H1 (cell line): ENCODE results near the gene NR1I2. TPM values are rescaled to one million over a fixed set of nuclear protein-coding genes. Genes with fewer than 3 reads are reported as not detected.

ENCODE experiments used
- CTCF ChIA-PET: fragments of 300-600 bp; sonication (Branson Sonifier 250); formaldehyde crosslinking; loops from one replicate; lab custom pipeline; 2021; ENCODE audit not compliant: partially characterized antibody; lab: Charles Lee
- POLR2A ChIA-PET: fragments of 300-600 bp; sonication (Branson Sonifier 250); formaldehyde crosslinking; loops from one replicate; lab custom pipeline; 2021; ENCODE audit warnings: inconsistent platforms; ENCODE audit not compliant: partially characterized antibody; lab: Charles Lee
- DNase-seq, 2 experiments: peaks; one replicate each; pipeline versions ENCODE4 v3.0.0 to v3.0.0-alpha.2; 2010 to 2022; ENCODE audit warnings: low spot score in 2 of 2, low read depth in 1 of 2, mixed read lengths in 1 of 2
- FAIRE-seq: peaks from 2 replicates; lab custom pipeline; 2011; peaks lifted over from hg19 to GRCh38; lab: Jason Lieb, UNC
- H2AFZ ChIP-seq: 2 replicates; pipeline ENCODE4 v1.8.1; 2012; ENCODE audit warnings: low read length, inconsistent platforms
- H2AK5ac ChIP-seq: 2 replicates; pipeline ENCODE4 v1.6.1; 2013; ENCODE audit warnings: low read depth, low read length
- H2BK120ac ChIP-seq: replicated peaks from 2 replicates; pipeline ENCODE3; 2013; ENCODE audit warnings: low read depth, low read length, inconsistent platforms
- H2BK12ac ChIP-seq: 2 replicates; pipeline ENCODE4 v1.6.1; 2013; ENCODE audit warnings: low read depth, low read length
- H2BK15ac ChIP-seq: 2 replicates; pipeline ENCODE4 v1.6.1; 2013; ENCODE audit warnings: low read length
- H2BK20ac ChIP-seq: 2 replicates; pipeline ENCODE4 v1.6.1; 2013; ENCODE audit warnings: low read length
- H2BK5ac ChIP-seq: 2 replicates; pipeline ENCODE4 v1.6.1; 2013; ENCODE audit warnings: low read depth, low read length
- H3K14ac ChIP-seq: 2 replicates; pipeline ENCODE4 v1.6.1; 2013; ENCODE audit warnings: inconsistent platforms; ENCODE audit not compliant: insufficient read length
- H3K18ac ChIP-seq: 2 replicates; pipeline ENCODE4 v1.6.1; 2013; ENCODE audit warnings: low read length; ENCODE audit errors: extremely low read depth
- H3K23ac ChIP-seq: 2 replicates; pipeline ENCODE4 v1.6.1; 2013; ENCODE audit warnings: inconsistent platforms; ENCODE audit not compliant: insufficient read length
- H3K23me2 ChIP-seq: 2 replicates; pipeline ENCODE4 v1.6.1; 2013; ENCODE audit warnings: low read depth, low read length
- H3K27ac ChIP-seq: 2 replicates; pipeline ENCODE4 v1.6.1; 2011; ENCODE audit warnings: low read depth, low read length, inconsistent platforms
- H3K27me3 ChIP-seq, 4 experiments: replicated peaks in 1 of 4; 1 replicate in 1 of 4; 2 replicates in 3 of 4; pipeline versions ENCODE4 v1.6.1 to v1.8.1; 2011 to 2013; ENCODE audit warnings: low read length in 3 of 4, mild to moderate bottlenecking in 3 of 4, inconsistent platforms in 2 of 4, mixed read lengths in 2 of 4, moderate library complexity in 1 of 4; ENCODE audit not compliant: control insufficient read depth in 3 of 4, insufficient read depth in 3 of 4; ENCODE audit errors: extremely low read depth in 1 of 4
- H3K36me3 ChIP-seq, 4 experiments: 2 replicates each; pipeline versions ENCODE4 v1.6.1 to v1.8.1; 2011 to 2013; ENCODE audit warnings: mild to moderate bottlenecking in 4 of 4, low read length in 3 of 4, moderate library complexity in 2 of 4, control low read depth in 1 of 4, inconsistent platforms in 1 of 4; ENCODE audit not compliant: insufficient read depth in 4 of 4, control insufficient read depth in 2 of 4
- H3K4ac ChIP-seq: replicated peaks from 2 replicates; pipeline ENCODE3; 2013; ENCODE audit warnings: low read length, low read depth, mixed read lengths, inconsistent platforms; ENCODE audit not compliant: insufficient read length
- H3K4me1 ChIP-seq, 4 experiments: replicated peaks in 1 of 4; 1 replicate in 1 of 4; 2 replicates in 3 of 4; pipeline versions ENCODE4 v1.6.1 to v1.8.1; 2011 to 2013; ENCODE audit warnings: low read length in 3 of 4, inconsistent platforms in 2 of 4, mixed read lengths in 1 of 4; ENCODE audit not compliant: insufficient read depth in 4 of 4, control insufficient read depth in 3 of 4
- H3K4me2 ChIP-seq, 2 experiments: 2 replicates each; pipeline versions ENCODE4 v1.6.1 to v1.8.1; 2011 to 2013; ENCODE audit warnings: low read depth in 2 of 2, low read length in 2 of 2, control low read depth in 1 of 2, inconsistent platforms in 1 of 2, mild to moderate bottlenecking in 1 of 2; ENCODE audit not compliant: insufficient read depth in 1 of 2
- H3K4me3 ChIP-seq, 4 experiments: fragments of 200-600, 300-600 bp in 1 of 4; sonication (generic), shearing (Covaris generic), sonication (Bioruptor Twin) in 1 of 4; 2 replicates each; pipeline versions ENCODE4 v1.5.1 to v1.8.1; 2011 to 2016; ENCODE audit warnings: low read length in 4 of 4, low read depth in 3 of 4, control low read depth in 2 of 4, inconsistent platforms in 2 of 4, mild to moderate bottlenecking in 2 of 4, mixed read lengths in 1 of 4, moderate library complexity in 1 of 4; ENCODE audit not compliant: insufficient read depth in 2 of 4; ENCODE audit errors: extremely low read depth in 1 of 4
- H3K56ac ChIP-seq: replicated peaks from 2 replicates; pipeline ENCODE3; 2013; ENCODE audit warnings: low read depth, mild to moderate bottlenecking, mixed read lengths, low read length, inconsistent platforms; ENCODE audit not compliant: insufficient read length
- H3K79me1 ChIP-seq: 2 replicates; pipeline ENCODE4 v1.6.1; 2013; ENCODE audit warnings: low read depth, low read length, control low read depth
- H3K79me2 ChIP-seq, 2 experiments: 2 replicates each; pipeline versions ENCODE4 v1.6.1 to v1.8.1; 2012 to 2013; ENCODE audit warnings: low read length in 2 of 2, mild to moderate bottlenecking in 2 of 2, inconsistent platforms in 1 of 2; ENCODE audit not compliant: insufficient read depth in 2 of 2, control insufficient read depth in 1 of 2
- H3K9ac ChIP-seq, 4 experiments: replicated peaks in 1 of 4; 1 replicate in 1 of 4; 2 replicates in 3 of 4; pipeline versions ENCODE4 v1.6.1 to v1.8.1; 2011 to 2013; ENCODE audit warnings: low read depth in 3 of 4, low read length in 3 of 4, control low read depth in 2 of 4, mild to moderate bottlenecking in 2 of 4, moderate library complexity in 2 of 4, inconsistent platforms in 1 of 4; ENCODE audit errors: extremely low read depth in 1 of 4
- H3K9me3 ChIP-seq, 2 experiments: 2 replicates each; pipeline versions ENCODE4 v1.6.1 to v1.8.1; 2012 to 2013; ENCODE audit warnings: mild to moderate bottlenecking in 2 of 2, moderate library complexity in 2 of 2, control low read depth in 1 of 2, inconsistent platforms in 1 of 2, low read depth in 1 of 2, low read length in 1 of 2, mixed read lengths in 1 of 2; ENCODE audit not compliant: insufficient read depth in 2 of 2
- H4K20me1 ChIP-seq, 2 experiments: replicated peaks in 1 of 2; 2 replicates each; pipeline versions ENCODE3 to v1.8.1; 2011 to 2013; ENCODE audit warnings: inconsistent platforms in 2 of 2, low read length in 2 of 2, mild to moderate bottlenecking in 1 of 2; ENCODE audit not compliant: insufficient read depth in 2 of 2, control insufficient read depth in 1 of 2
- H4K5ac ChIP-seq: 2 replicates; pipeline ENCODE4 v1.6.1; 2013; ENCODE audit warnings: low read length, low read depth, mixed read lengths, inconsistent platforms; ENCODE audit not compliant: insufficient read length
- H4K8ac ChIP-seq: 2 replicates; pipeline ENCODE4 v1.8.0; 2013; ENCODE audit warnings: mild to moderate bottlenecking, moderate library complexity, low read length, inconsistent platforms; ENCODE audit not compliant: insufficient read depth; ENCODE audit errors: extremely low read depth
- H4K91ac ChIP-seq: replicated peaks from 2 replicates; pipeline ENCODE3; 2013; ENCODE audit warnings: low read length, mixed read lengths, inconsistent platforms; ENCODE audit not compliant: insufficient read length
- E2F6 ChIP-seq: IDR thresholded peaks from 2 replicates; pipeline ENCODE4 v1.6.1; 2012; ENCODE audit warnings: inconsistent platforms
- JUN ChIP-seq: IDR thresholded peaks from 2 replicates; pipeline ENCODE4 v1.6.1; 2011; ENCODE audit warnings: low read depth, mild to moderate bottlenecking, improper control_type of control experiment, low read length
- KDM1A ChIP-seq: fragments of 200-600, 300-600 bp; sonication (generic); IDR thresholded peaks from 2 replicates; pipeline ENCODE4 v1.7.1; 2016; ENCODE audit warnings: mild to moderate bottlenecking, low read length, borderline replicate concordance
- PHF8 ChIP-seq: fragments of 200-600 bp; sonication (generic); conservative IDR thresholded peaks from 2 replicates; pipeline ENCODE4 v1.7.1; 2012; ENCODE audit warnings: low read depth, mild to moderate bottlenecking, inconsistent platforms, low read length, moderate library complexity
- POLR2AphosphoS5 ChIP-seq: IDR thresholded peaks from 2 replicates; pipeline ENCODE4 v1.6.1; 2011; ENCODE audit warnings: low read depth, low read length
- SIN3A ChIP-seq, 2 experiments: IDR thresholded peaks in 1 of 2; conservative IDR thresholded peaks in 1 of 2; 2 replicates each; pipeline ENCODE4 v1.6.1; 2011 to 2012; ENCODE audit warnings: low read length in 2 of 2, improper control_type of control experiment in 1 of 2, low read depth in 1 of 2, mild to moderate bottlenecking in 1 of 2
- SP1 ChIP-seq: IDR thresholded peaks from 2 replicates; pipeline ENCODE4 v1.6.1; 2011; ENCODE audit warnings: low read depth, low read length
- SRF ChIP-seq: IDR thresholded peaks from 2 replicates; pipeline ENCODE4 v1.6.1; 2011; ENCODE audit warnings: mild to moderate bottlenecking, low read depth, low read length, moderate library complexity
- TEAD4 ChIP-seq: IDR thresholded peaks from 2 replicates; pipeline ENCODE4 v1.6.1; 2012; ENCODE audit warnings: low read depth, low read length, inconsistent platforms, mixed read lengths
- polyA plus RNA-seq, 7 experiments: library from polyadenylated mRNA; depleted of rRNA in 3 of 7; stranded (reverse) in 5 of 7; unstranded in 2 of 7; fragments of >200 nt in 5 of 7; fragments of 200-250 nt in 2 of 7; gene quantifications; 1 replicate in 5 of 7; 2 replicates in 1 of 7; 4 replicates in 1 of 7; pipeline versions ENCODE4 v1.2.1 to v1.2.3, GENCODE V29; 2011 to 2013; ENCODE audit warnings: missing spikeins in 2 of 7, mixed read lengths in 2 of 7
- total RNA-seq: library from RNA; stranded (reverse); fragmentation: NEBNext Ultra II Directional; extraction: Animal tissue kit (Norgen Biotek cat#: 25700); gene quantifications from 2 replicates; pipeline ENCODE4 v1.2.1, GENCODE V29; 2021

NR1I2 gene
- total and polyA plus RNA-seq, 2 of the 8 experiments (the other 6 are each of a cell fraction or from before 2014, with no cell fraction given) = 0.28 to 1.8 TPM

- no peak overlapping the region for H4K91ac ChIP-seq
- no peak overlapping the region for H3K4me3 ChIP-seq
- no peak overlapping the region for H2BK120ac ChIP-seq
- no peak overlapping the region for H4K5ac ChIP-seq
- no peak for TF ChIP-seq JUN
- TF ChIP-seq POLR2AphosphoS5 = no peak
- TF ChIP-seq SIN3A (conservative IDR thresholded peaks at IDR 0.05 in 1 of 2, IDR thresholded peaks at IDR 0.05 in 1 of 2; ENCODE audit: low read depth in 1 of 2, low read length in 2 of 2) = no peak
- no peak for TF ChIP-seq KDM1A
- TF ChIP-seq SP1 = no peak
- TF ChIP-seq TEAD4 = no peak
- no peak for TF ChIP-seq E2F6
- no peak for TF ChIP-seq PHF8
- no peak for TF ChIP-seq SRF
- DNase-seq (no peak), FAIRE-seq (no peak)
- H3K23me2 ChIP-seq = no peaks in the 10 kb centered on the region
- no peaks in the 10 kb centered on the region for H3K9me3 ChIP-seq
- no peak overlapping the region for H3K23ac ChIP-seq
- H3K4me2 ChIP-seq = no peak overlapping the region
- H3K56ac ChIP-seq = no peak overlapping the region
- no peak overlapping the region for H2AFZ ChIP-seq
- H4K20me1 ChIP-seq = peaks cover 0 to 2% of the 10 kb centered on the region in 2 experiments
- ChIA-PET CTCF (no interaction called here), POLR2A (no interaction called here)
- no peaks in the 10 kb centered on the region for H3K79me2 ChIP-seq
- no peaks in the 10 kb centered on the region for H3K79me1 ChIP-seq
- H2BK12ac ChIP-seq = no peak overlapping the region
- H3K4me1 ChIP-seq = no peaks in the 10 kb centered on the region
- H3K14ac ChIP-seq = no peak overlapping the region
- no peak overlapping the region for H2BK15ac ChIP-seq
- H3K18ac ChIP-seq = no peak overlapping the region
- no peak overlapping the region for H2BK20ac ChIP-seq
- H2BK5ac ChIP-seq = no peak overlapping the region
- no peaks in the 10 kb centered on the region for H3K36me3 ChIP-seq
- no peaks in the 10 kb centered on the region for H3K27me3 ChIP-seq
- H4K8ac ChIP-seq = no peak overlapping the region
- H3K27ac ChIP-seq = no peak overlapping the region
- H2AK5ac ChIP-seq = no peak overlapping the region
- no peak overlapping the region for H3K9ac ChIP-seq
- no peak overlapping the region for H3K4ac ChIP-seq
These were observed 53.7 kb downstream of the NR1I2 start for GRCh38 chr3:119835556-119835955.
